GM12874 (cell line): ENCODE results near the gene TICAM1.

Experiments used
- CTCF ChIP-seq: IDR thresholded peaks from 2 replicates; pipeline ENCODE4 v1.5.1; 2011; ENCODE audit warnings: low read depth, mild to moderate bottlenecking, control low read depth, low read length, moderate library complexity; ENCODE audit not compliant: insufficient read depth

The TICAM1 gene

GRCh38 chr19:4768934-4769777, 62.4 kb downstream of the TICAM1 start:
- TF ChIP-seq CTCF: no peak
